Prostate gland (tissue), 2 donors: Measurements from ENCODE around the gene CAPN8.

Experiments used
- POLR2A ChIP-seq: fragments of 450-650 bp; IDR thresholded peaks from one replicate; pipeline ENCODE4 v1.6.1; 2016; ENCODE audit warnings: antibody characterized with exemption, mild to moderate bottlenecking
- POLR2AphosphoS5 ChIP-seq: sonication (generic); formaldehyde crosslinking; IDR thresholded peaks from one replicate; pipeline ENCODE4 v1.6.1; 2017; ENCODE audit warnings: antibody characterized with exemption
- TF ChIP-seq, protein P1 (sequence below), 4 experiments: fragments of 200-600 bp in 2 of 4; fragments of 450-650 bp in 2 of 4; sonication (generic) in 2 of 4; IDR thresholded peaks; 1 replicate in 3 of 4; 2 replicates in 1 of 4; pipeline ENCODE4 v1.5.1; 2016 to 2019; ENCODE audit warnings: antibody characterized with exemption in 4 of 4, mild to moderate bottlenecking in 2 of 4, moderate library complexity in 2 of 4

DNA sequence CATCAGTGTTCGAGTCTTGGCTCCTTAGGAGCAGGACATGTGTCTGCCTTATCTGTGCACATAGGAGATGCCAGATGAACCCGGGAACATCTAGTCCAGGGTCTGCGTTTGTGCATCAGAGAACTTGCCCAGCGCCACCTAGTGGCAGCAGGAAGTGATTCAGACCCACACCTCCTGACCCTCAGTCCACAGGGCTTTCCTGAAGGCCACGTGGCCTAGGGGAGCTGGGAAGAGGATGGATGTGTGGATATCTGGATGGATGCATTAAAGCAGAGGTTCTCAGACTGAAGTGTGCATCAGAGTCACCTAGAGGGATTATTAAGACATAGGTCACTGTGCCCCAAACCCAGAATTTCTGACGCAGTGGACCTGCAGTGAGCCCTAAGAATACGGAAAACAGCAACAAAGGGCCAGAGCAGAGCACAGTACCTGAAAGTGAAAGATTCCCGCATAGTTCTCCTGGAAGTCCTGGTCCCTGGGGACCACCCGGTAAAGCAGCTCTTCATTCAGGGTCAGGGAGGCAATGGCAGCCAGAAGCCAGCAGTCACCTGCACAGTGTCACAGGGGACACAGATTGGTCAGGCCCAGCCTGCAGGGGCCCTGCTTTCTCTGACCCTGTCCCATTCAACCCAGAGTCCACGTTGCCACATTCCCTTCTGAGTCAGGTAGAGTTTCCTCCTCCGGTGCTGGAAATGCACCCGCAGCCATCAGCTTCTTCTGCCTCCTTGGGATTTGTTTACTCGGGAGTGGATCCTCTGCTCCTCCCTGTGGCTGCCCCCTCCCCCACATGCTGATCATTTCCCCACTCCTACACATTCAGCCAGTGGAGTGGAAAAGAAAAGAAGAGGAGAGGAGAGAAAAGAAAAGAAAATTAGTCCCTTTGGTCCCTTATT, 37.0 kb downstream of the CAPN8 start:
- TF ChIP-seq POLR2A: no peak
- TF ChIP-seq, protein P1, sequence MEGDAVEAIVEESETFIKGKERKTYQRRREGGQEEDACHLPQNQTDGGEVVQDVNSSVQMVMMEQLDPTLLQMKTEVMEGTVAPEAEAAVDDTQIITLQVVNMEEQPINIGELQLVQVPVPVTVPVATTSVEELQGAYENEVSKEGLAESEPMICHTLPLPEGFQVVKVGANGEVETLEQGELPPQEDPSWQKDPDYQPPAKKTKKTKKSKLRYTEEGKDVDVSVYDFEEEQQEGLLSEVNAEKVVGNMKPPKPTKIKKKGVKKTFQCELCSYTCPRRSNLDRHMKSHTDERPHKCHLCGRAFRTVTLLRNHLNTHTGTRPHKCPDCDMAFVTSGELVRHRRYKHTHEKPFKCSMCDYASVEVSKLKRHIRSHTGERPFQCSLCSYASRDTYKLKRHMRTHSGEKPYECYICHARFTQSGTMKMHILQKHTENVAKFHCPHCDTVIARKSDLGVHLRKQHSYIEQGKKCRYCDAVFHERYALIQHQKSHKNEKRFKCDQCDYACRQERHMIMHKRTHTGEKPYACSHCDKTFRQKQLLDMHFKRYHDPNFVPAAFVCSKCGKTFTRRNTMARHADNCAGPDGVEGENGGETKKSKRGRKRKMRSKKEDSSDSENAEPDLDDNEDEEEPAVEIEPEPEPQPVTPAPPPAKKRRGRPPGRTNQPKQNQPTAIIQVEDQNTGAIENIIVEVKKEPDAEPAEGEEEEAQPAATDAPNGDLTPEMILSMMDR (IDR thresholded peaks at IDR 0.05): peak in 3 of 4 experiments; percentile 22 to 55 (median 36)
- no peak for TF ChIP-seq POLR2AphosphoS5
